Eye (tissue), 1 donor: ENCODE results near the gene AMPD2.
A peak's percentile ranks its signal among the peaks of the same experiment; 100 is the strongest.

Experiments
- DNase-seq: peaks from one replicate; pipeline ENCODE4 v3.0.0-alpha.2; 2015

AMPD2 gene

DNA sequence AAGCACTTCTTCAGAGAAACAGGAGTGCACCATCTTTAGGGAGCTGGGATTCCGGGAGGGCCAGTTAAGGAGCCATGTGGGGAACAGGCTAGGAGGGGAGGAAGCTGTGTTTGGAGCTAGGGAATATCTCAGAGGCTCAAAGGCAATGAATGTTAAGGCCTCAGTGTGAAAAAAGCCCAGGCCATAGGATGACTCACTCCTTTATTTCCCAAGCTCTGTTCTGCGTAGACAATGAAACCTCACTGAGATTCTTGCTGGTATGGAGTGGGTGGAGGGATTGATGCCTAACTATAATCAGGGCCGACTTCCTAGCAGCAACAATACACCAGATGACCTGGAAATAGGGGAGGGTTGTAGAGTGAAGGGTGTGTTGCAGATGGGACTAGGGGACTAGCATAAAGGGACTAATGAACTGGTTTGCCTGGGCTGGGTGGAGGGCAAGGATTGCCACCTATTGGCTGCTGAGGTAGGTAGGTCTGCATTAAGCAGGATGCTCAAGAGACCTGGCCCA lies 2.3 kb upstream of the AMPD2 start:
- DNase-seq = no peak

DNA sequence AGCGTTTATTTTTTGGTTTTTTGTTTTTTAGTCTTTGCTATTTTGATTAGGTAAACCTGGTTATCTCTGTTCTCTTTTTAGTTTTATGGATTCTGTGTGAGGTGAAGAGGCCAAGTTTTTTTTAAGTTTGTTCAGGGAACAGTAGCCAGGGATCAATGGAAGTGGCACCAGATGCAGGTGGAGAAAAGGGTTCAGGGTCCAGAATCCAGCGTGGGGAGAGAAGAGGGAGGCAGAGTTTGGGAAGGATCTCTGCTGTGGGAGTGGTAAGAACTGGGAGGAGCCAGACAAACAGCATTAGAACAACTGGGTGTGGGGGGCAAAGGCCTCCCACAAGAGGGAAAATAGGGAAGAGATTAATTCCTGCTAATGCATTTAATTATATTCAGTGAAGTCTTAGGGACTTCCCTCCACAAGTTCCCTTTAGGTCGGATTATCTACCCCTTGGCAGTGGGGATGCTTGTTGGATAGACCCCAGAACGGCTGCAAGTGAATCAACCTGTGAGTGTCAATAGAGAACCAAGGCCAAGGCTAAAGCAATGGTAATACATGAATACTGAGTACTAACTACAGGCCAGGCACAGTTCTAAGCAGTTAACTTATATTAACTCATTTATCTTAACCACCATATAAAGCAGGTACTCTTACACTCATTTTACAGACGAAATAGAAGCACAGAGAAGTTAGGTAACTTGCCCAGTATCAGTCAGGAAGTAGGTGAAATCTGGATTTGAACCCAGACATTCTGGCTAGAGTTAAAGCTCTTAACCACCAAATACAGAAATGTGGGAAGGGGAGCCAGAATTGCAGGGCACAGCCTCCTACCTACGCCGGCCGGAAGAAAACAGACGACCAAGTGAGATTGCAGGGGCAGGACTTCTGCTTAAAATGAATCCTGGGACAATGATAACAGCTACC lies 719 bp upstream of the AMPD2 start:
- DNase-seq = no peak

DNA sequence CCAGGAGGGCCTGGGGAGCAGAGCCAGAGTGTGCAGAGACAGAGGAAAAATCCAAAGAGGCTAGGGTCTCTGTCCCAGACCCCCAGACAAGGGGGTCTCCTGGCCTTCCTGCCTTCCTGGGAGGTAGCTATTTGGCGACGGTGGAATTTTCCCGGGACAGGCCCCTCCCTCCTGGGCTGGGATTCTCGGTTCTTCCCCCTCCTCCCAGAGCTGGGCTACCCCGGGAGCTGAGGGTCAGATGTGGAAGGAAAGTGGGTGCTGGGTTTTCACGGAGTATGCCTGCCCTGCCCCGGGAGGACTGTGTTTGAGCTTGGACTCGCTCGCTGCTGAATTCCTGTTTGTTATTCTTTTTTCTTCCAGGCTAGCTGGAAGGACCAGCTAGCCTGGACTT lies 759 bp downstream of the AMPD2 start:
- peak; percentile 72 for DNase-seq

DNA sequence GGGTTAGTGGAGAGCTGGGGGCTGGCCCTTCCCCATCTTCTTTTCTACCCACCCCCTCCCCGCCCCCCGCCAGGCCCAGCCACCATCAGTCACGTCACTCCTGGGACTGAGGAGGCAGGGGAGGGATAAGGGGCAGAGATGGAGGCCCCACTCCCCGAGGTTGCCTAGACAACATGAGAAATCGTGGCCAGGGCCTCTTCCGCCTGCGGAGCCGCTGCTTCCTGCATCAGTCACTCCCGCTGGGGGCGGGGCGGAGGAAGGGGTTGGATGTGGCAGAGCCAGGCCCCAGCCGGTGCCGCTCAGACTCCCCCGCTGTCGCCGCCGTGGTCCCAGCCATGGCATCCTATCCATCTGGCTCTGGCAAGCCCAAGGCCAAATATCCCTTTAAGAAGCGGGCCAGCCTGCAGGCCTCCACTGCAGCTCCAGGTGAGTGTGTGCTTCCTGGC lies 1.2 kb downstream of the AMPD2 start:
- DNase-seq = peak; percentile 95

DNA sequence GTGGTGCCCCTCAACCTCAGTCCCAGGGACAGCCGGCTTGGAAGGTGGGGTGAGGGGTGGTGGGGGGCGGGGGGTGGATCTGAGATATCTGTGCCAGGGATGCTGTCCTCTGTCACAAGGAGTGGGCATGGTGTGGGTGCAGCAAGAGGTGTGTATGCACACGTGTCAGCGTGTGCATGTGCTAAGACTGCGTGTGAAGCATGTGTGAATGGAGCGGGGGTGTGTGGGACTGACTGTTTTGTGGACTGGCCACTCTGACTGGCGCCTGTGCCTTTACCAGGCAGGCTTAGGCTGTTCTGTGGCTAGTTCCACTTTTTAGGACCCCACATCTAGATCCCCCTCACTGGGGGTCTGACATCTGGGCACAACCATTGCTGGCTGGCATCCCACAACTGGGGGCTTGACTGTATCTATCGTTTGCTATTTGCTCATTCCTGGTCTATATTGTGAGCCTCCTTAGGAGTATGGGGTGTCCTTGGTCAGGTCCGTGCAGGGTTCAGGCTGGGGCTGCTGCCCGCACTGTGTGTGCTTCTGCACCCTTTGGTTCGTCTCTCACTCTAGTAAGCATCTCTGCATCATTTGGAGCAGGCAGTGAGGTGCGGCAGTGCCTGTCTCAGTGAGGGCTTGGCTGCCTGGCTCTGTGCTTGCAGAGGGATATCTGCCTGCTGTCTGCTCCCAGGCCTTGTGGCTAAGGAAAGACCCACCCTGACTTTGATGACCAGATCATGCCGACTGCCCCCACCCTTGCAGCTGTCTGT lies 1.9 kb downstream of the AMPD2 start:
- DNase-seq = no peak

DNA sequence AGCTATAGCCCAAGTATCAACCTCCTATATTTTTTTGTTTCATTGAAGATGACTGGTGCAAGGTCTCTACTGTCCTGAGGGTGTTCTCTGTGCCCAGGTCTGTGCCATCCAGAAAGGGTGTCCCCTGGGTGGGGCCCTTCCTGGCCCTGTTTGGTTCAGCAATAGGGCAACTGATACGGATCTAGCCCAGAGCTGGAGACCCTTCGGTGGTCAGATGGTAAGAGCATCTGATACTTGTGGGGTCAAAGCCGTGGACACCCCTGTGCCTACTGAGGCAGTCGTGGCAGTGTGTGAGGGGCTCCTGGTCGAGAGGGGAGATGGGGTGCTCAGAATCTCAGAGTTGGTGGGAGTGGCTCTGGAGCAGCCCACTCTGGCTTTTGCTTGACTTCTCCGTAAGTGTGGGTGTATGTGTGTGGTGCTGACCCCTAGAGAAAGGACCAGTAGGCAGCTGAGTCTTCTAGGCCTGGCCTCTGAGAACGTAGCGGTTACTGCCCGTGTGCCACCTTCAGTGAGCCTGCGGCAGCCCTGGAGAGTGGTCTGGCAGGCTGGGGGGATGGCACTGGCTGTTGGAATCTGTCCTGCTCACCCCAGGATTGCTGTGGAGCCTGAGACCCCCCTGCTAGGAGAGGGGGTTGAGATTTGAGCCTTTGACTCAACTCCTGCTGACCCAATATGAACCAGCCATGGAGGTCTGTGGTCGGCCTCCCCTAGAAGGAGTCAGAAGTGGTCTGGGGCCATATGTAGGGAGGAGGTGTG lies 2.7 kb downstream of the AMPD2 start:
- no peak for DNase-seq

DNA sequence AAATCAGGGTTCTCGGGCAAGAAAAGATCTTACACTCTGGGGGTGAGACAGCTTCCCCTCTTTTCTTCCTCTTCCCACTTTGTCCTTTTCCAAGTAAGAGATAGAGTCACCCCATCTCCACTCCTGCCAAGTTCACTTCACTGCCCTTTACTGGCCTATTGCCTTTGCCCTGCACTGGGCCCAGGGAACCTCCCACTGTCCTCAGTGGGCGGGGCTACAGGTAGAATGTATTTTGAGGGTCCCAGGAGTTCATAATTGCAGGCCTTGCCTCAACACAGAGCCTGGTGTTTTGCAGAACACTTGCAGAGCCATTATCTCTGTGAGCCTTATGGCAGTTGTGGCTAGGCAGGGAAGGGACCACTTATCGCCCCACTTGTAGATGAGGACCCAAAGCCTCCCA lies 3.3 kb downstream of the AMPD2 start:
- no peak for DNase-seq

DNA sequence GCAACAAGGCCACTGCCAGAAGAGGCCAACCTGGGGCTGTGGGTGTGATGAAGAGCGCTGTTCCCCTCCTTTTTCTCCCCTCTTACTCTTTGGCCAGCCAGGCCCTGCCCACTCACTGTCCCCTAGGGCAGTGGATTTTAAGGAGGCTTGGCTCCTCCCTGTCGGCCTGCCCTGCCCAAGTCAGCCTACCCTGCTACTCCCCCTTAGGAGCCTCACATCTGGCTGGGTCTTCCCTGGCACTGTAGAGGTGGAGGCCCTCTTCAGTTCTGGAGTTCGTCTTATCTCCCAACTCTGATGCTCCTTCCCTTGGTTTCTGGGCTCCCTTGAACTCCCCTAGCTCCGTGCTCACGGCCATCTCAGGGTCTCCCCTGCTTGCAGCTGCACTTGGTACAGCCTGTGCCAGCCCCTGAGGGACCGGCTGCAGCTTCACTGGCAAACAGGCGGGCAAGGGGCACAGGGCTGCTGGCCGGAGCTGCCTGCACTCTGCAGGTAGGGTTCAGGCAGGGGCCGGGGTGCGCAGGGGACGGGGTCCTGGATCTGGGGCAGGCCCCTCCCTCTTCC lies 4.0 kb downstream of the AMPD2 start:
- DNase-seq = no peak

DNA sequence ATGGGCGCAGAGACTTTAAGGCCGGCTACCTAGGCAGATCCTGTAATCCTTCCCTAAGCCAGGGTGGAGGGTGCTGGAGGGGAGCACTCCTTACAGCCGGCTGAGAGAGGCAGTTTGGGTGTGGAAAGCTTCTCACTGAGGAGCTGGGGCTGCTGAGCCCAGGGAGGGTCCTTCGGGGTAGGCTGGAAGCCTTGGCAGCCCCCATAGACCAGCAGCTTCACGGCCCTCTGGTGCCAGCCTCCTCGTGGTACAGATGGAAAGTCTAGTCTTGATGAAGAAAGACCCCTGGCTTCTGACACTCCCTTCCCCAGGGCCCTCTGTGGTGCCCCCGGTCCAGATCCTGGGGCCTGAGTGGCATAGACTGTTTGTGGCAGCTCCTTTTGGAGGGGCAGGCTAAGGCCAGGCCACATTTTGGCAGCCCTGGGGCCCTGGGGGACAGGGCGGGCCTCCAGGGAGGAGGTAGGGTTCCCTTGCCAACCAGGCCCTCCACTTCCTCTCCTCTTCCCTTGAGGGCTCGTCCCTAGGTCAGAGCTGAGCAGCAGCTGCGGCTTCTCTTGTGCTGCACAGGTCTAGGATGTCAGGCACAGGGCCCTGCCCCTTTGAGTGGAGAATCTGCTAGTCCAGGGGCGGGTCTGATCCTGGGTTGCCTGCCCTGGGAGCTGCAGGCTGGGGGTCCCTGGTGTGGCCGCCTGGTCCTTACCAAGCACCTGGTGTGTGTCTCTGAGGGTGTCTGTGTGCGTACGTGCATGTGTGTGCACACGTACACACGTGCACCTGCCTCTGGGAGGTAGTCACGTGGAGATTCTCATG lies 4.8 kb downstream of the AMPD2 start:
- peak; percentile 62 for DNase-seq

DNA sequence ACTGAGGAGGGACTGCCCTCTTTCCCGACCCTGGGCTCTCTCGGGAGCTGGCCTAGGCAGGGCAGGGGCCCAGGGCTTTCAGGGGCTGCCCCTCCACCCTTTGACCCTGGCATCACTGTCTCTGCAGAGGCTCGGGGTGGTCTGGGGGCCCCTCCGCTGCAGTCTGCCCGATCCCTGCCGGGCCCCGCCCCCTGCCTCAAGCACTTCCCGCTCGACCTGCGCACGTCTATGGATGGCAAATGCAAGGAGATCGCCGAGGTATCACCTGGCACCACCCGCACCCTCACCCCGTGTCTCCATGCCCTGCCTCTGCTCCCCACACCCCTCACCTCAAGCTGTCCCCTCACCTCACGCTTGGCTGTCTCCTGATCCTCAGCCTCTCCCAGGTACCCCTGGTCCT lies 5.5 kb downstream of the AMPD2 start:
- no peak for DNase-seq

DNA sequence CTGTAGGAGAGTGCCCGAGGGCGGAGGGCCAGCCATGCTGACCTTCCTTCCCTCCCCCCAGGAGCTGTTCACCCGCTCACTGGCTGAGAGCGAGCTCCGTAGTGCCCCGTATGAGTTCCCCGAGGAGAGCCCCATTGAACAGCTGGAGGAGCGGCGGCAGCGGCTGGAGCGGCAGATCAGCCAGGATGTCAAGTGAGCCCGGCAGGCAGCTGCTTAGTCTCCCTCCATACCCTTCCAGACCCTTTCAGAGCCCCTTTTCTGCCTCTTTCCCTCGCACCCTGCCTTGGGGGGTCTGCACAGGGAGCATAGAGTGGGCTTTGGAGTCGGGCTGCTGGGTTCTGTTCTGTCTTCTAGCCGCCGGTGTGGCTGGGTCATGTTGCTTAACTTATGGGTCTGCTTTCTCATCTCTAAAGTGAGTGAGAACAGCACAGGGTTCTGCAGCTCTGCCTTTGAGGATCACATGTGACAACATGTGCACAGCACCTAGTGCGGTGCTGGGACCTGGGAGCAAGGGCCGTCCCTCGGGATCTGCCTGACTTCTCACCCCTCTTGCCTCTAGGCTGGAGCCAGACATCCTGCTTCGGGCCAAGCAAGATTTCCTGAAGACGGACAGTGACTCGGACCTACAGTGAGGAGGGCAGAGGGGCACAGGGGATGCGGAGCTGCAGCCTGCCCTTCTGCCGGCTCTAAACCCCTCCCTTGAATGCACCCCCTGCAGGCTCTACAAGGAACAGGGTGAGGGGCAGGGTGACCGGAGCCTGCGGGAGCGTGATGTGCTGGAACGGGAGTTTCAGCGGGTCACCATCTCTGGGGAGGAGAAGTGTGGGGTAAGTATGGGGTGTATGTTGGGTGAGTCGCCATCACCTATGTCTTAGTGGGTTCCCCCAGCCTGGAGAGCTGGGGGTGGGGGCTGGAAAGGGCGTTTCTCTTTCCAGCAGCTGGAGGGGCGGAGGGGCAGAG lies 6.2 kb downstream of the AMPD2 start:
- DNase-seq = peak; percentile 69

DNA sequence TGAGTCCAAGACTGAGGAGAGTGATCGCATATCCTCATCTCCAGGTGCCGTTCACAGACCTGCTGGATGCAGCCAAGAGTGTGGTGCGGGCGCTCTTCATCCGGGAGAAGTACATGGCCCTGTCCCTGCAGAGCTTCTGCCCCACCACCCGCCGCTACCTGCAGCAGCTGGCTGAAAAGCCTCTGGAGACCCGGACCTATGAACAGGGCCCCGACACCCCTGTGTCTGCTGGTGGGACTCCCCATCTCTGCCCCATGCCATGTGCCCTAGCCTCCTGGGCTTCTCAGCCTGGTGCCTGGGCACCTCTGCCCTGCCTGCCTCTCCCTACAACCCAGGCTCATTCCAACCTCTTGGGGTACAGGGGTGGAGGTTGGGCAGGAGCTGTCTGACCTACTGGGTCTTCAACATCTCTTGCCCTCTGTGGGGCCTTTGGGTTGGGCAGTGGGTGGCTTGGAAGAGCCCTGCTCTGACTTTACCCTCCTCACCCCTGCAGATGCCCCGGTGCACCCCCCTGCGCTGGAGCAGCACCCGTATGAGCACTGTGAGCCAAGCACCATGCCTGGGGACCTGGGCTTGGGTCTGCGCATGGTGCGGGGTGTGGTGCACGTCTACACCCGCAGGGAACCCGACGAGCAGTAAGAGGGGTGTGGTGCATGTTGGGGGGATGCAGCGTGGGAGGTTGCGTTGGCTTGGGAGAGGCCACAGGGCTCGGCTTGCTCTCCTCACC lies 7.2 kb downstream of the AMPD2 start:
- DNase-seq = no peak

DNA sequence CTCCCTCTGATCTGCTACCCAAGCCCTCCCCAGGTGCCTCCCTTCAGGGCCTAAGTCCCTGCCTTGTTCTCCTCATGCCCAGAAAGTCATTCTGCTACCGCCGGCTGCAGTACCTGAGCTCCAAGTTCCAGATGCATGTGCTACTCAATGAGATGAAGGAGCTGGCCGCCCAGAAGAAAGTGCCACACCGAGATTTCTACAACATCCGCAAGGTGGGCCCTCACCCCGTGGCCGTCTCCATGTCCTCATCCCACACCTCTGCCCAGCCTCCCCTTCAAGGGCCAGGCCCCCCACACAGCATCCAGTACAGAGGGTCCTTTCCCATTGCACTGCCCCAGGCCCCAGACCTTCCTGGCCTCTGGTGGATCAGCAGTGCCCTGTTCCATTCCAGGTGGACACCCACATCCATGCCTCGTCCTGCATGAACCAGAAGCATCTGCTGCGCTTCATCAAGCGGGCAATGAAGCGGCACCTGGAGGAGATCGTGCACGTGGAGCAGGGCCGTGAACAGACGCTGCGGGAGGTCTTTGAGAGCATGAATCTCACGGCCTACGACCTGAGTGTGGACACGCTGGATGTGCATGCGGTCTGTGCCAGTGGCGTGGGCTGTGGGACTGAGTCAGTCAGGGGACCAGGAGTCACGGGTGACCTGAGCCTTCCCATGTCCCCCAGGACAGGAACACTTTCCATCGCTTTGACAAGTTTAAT lies 8.2 kb downstream of the AMPD2 start:
- no peak for DNase-seq

DNA sequence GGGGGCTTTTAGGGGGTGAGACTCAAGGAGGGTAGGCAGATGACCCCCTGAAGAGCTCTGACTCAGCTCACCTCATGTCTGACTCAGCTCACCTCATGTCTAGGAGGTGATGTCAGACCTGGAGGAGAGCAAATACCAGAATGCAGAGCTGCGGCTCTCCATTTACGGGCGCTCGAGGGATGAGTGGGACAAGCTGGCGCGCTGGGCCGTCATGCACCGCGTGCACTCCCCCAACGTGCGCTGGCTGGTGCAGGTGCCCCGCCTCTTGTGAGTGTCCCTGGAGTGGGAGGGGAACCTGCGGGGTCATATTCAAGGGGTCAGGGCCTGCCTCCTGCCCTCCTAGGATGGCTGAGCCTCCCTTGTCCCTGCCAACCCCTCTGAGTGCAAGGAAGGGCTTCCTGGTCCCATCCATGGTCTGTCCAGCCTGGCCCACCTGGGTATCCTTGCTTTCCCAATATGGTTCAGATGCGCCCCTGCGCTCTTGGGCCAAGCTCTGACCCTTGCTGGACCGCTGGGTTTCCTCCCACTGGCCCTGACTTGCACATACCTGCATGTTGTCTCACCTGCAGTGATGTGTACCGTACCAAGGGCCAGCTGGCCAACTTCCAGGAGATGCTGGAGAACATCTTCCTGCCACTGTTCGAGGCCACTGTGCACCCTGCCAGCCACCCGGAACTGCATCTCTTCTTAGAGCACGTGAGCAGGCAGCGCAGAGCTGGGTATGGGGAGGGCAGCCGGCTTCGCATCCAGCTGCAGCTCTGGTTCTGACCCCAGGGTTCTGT lies 9.1 kb downstream of the AMPD2 start:
- no peak for DNase-seq

DNA sequence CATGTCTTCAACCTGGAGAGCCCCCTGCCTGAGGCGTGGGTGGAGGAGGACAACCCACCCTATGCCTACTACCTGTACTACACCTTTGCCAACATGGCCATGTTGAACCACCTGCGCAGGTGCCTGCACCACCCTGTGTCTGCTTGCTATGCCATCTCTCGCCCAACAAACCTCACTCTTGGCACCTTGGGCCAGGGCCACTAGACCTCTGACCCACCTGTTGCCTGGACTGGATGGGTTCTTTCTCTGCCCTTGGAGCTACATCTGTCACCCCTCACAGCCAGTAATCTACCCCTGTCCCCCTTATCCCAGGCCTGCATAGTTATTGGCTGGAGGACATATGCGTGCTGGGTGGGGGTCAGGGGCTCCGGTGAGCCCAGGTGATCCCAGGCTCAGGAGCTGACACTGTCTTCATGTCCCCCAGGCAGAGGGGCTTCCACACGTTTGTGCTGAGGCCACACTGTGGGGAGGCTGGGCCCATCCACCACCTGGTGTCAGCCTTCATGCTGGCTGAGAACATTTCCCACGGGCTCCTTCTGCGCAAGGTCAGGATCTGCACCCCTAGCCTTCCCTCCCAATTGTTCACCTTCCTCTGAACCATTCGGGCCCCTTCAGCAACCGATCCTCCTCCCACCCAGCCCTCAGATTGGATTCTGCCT lies 9.9 kb downstream of the AMPD2 start:
- no peak for DNase-seq

DNA sequence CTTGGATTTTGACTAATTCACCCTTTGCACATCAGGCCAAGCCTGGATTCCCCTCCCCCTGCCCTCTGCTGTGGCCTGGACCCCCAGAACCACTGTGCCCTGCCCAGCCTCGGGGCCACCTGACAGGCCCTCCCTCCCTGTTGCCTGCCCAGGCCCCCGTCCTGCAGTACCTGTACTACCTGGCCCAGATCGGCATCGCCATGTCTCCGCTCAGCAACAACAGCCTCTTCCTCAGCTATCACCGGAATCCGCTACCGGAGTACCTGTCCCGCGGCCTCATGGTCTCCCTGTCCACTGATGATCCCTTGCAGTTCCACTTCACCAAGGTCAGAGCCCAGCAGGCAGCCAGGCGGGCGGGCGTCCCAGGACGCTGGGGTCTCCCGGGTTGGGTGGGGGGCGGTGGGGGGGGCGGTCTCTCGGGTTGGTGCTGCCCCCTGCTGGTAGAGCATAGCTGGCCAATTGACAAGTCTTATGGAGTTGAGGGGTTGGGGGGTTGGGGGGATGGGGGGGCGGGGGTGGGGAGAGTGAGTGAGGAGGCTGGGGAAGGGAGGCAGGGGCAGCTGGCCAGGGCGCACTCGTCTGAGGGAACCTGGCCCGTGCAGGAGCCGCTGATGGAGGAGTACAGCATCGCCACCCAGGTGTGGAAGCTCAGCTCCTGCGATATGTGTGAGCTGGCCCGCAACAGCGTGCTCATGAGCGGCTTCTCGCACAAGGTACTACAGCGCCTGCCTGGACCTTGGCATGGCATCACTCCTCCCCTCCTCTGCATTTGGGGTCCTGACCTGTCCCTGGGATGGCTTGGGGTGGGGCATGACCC lies 10.7 kb downstream of the AMPD2 start:
- no peak for DNase-seq
